DND-41 (cell line): ENCODE results near the gene TMCC2.

Experiments used
- ATAC-seq: fragments of 200-7000 bp; cut with Tn5 transposase; 3 replicates; pipeline ENCODE4 v1.9.1; 2021; ENCODE audit warnings: low read depth; ENCODE audit not compliant: insufficient read depth
- DNase-seq: peaks from one replicate; pipeline ENCODE4 v3.0.0-alpha.2; 2020
- H2AFZ ChIP-seq: 2 replicates; pipeline ENCODE4 v1.6.0; 2012; ENCODE audit warnings: low read depth, low read length
- H3K27ac ChIP-seq: 2 replicates; pipeline ENCODE4 v1.5.1; 2012; ENCODE audit warnings: low read length, inconsistent platforms
- H3K27me3 ChIP-seq: fragments of 200-600 bp; sonication (generic); 2 replicates; pipeline ENCODE4 v1.6.0; 2012; ENCODE audit warnings: low read length, mild to moderate bottlenecking, inconsistent platforms; ENCODE audit not compliant: insufficient read depth, poor library complexity
- H3K36me3 ChIP-seq: 2 replicates; pipeline ENCODE4 v1.5.1; 2012; ENCODE audit warnings: low read length, inconsistent platforms; ENCODE audit not compliant: insufficient read depth
- H3K4me1 ChIP-seq: 2 replicates; pipeline ENCODE4 v1.5.1; 2012; ENCODE audit warnings: mild to moderate bottlenecking, low read length; ENCODE audit not compliant: insufficient read depth
- H3K4me2 ChIP-seq: 2 replicates; pipeline ENCODE4 v1.6.0; 2012; ENCODE audit warnings: mild to moderate bottlenecking, moderate library complexity, low read length, inconsistent platforms; ENCODE audit not compliant: insufficient read depth
- H3K4me3 ChIP-seq, 2 experiments: fragments of 200-600 bp in 1 of 2; shearing (Covaris generic) in 1 of 2; 2 replicates each; pipeline ENCODE4 v1.5.1; 2012 to 2016; ENCODE audit warnings: inconsistent platforms in 2 of 2, low read length in 2 of 2, mild to moderate bottlenecking in 2 of 2, low read depth in 1 of 2, moderate library complexity in 1 of 2
- H3K79me2 ChIP-seq: 2 replicates; pipeline ENCODE4 v1.6.0; 2012; ENCODE audit warnings: low read length, inconsistent platforms; ENCODE audit not compliant: insufficient read depth
- H3K9ac ChIP-seq: 2 replicates; pipeline ENCODE4 v1.6.0; 2012; ENCODE audit warnings: low read depth, mild to moderate bottlenecking, inconsistent platforms, low read length, moderate library complexity
- H3K9me3 ChIP-seq: 2 replicates; pipeline ENCODE4 v1.5.1; 2012; ENCODE audit warnings: low read length, moderate library complexity, mild to moderate bottlenecking, inconsistent platforms; ENCODE audit not compliant: insufficient read depth, severe bottlenecking
- H4K20me1 ChIP-seq: 2 replicates; pipeline ENCODE4 v1.6.0; 2012; ENCODE audit warnings: low read length; ENCODE audit not compliant: insufficient read depth
- CTCF ChIP-seq: IDR thresholded peaks from 2 replicates; pipeline ENCODE4 v1.5.1; 2012; ENCODE audit warnings: borderline replicate concordance, low read length, moderate library complexity, mild to moderate bottlenecking; ENCODE audit not compliant: poor library complexity, severe bottlenecking; ENCODE audit errors: extremely low read depth
- EZH2 ChIP-seq: IDR thresholded peaks from 3 replicates; pipeline ENCODE4 v1.6.1; 2012; ENCODE audit warnings: borderline replicate concordance, low read depth, mild to moderate bottlenecking, moderate library complexity, low read length, inconsistent platforms; ENCODE audit not compliant: severe bottlenecking

TMCC2 gene

GRCh38 chr1:205245096-205245495 is 17.4 kb downstream of the TMCC2 start:
- no peak for DNase-seq
- no peak overlapping the region for H3K4me3 ChIP-seq
- no peaks in the 10 kb centered on the region for H3K79me2 ChIP-seq
- H3K27ac ChIP-seq, result no peak overlapping the region
- H3K4me1 ChIP-seq, result no peaks in the 10 kb centered on the region
- H3K9me3 ChIP-seq, result no peaks in the 10 kb centered on the region
- H3K27me3 ChIP-seq, result no peaks in the 10 kb centered on the region
- TF ChIP-seq EZH2, result no peak
- TF ChIP-seq CTCF, result no peak
- H3K9ac ChIP-seq, result no peak overlapping the region
- no peak overlapping the region for H2AFZ ChIP-seq
- no peak for ATAC-seq
- peaks cover 2% of the 10 kb centered on the region for H4K20me1 ChIP-seq
- no peak overlapping the region for H3K4me2 ChIP-seq
- H3K36me3 ChIP-seq, result no peaks in the 10 kb centered on the region

GRCh38 chr1:205246351-205247119 is 18.8 kb downstream of the TMCC2 start:
- Histone ChIP-seq H3K4me2 (no peak overlapping the region), H3K4me1 (no peaks in the 10 kb centered on the region), H2AFZ (no peak overlapping the region), H3K36me3 (no peaks in the 10 kb centered on the region), H3K9ac (no peak overlapping the region), H3K27me3 (no peaks in the 10 kb centered on the region), H3K4me3 (no peak overlapping the region), H3K79me2 (no peaks in the 10 kb centered on the region), H3K27ac (no peak overlapping the region), H3K9me3 (no peaks in the 10 kb centered on the region), H4K20me1 (peaks cover 6% of the 10 kb centered on the region)
- ATAC-seq (no peak), DNase-seq (no peak)
- TF ChIP-seq CTCF (no peak), EZH2 (no peak)

GRCh38 chr1:205247130-205247921 is 19.6 kb downstream of the TMCC2 start:
- Histone ChIP-seq H2AFZ (no peak overlapping the region), H3K79me2 (no peaks in the 10 kb centered on the region), H3K36me3 (no peaks in the 10 kb centered on the region), H3K4me2 (no peak overlapping the region), H3K4me1 (no peaks in the 10 kb centered on the region), H3K9ac (no peak overlapping the region), H3K4me3 (no peak overlapping the region), H3K9me3 (no peaks in the 10 kb centered on the region), H4K20me1 (peaks cover 6% of the 10 kb centered on the region), H3K27ac (no peak overlapping the region), H3K27me3 (no peaks in the 10 kb centered on the region)
- ATAC-seq, result no peak
- no peak for TF ChIP-seq EZH2
- no peak for TF ChIP-seq CTCF
- no peak for DNase-seq
